Measurements from ENCODE around the gene MED13. TPM values are rescaled to one million over a fixed set of nuclear protein-coding genes. Genes with fewer than 3 reads are reported as not detected.
"Not testable (repeated sequence)": the region's sequence is repeated elsewhere in the genome, so short reads cannot be mapped to it uniquely, and the experiment has no call there.

MED13 gene
- total RNA-seq, 1 experiment from 2014 or later = 31.7 TPM

DNA sequence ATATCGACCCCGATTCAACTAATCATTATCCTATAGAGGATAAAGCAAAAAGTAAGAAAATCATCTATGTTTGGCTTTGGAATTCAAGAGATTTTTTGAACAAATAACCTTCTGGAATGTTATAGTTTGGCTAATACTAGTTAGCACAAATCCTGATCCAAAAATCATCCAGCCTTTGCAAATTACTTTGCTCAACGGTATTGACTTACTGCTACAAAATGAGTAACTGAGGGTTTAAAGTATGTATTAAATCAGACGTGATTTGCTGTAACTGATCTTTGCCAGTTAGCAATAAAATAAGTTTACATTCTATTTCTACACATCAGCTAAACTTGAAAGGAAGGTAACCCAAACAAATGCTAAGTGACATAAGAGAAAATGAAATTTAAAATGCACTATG is 6.5 kb downstream of the MED13 start:
- DNase-seq (ENCODE audit: low read depth) = no peak

DNA sequence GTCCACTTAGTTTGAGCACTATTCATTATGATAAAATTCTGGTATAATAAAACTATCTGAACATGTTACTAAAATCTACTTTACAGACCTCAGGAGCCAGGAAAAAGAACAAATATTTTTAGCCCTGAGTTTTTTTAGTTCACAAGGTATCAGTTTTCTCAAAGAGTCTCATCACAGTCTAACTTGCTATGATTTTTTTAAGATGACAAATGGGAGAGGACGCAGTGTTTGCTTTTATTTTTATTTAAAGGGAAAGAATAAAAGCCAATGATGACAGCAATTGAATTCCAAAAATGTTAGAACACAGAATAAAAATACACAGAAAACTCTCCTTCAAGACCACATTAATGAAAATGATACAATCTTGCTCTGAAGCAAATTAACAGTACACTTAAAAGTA is 7.4 kb downstream of the MED13 start:
- DNase-seq (ENCODE audit: low read depth) = no peak

DNA sequence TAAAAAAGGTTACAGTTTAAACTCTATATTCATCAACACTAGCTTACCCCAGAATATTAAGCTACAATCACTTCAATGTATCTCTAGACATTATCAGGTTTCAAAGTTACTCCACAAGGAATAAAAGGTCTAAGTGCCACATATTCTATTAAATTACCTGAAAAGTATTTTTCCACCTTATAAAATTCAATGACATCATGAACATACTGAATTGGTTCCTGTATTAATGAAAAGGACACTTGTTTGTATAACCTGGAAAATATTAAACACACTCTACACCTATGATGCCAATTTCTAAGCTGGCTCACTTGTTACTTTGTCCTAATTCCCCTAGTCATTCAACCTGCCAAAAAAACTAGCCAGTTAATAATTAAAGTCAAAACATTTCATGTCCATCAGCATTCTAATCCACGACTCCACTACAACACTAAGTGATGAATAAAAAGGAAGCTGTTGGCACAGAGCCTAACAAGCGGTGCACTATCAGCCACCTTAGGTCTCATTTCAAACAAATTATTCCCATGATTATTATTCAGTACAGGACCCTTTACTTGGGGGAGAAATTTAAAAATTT is 12.2 kb downstream of the MED13 start:
- DNase-seq (ENCODE audit: low read depth) = no peak

DNA sequence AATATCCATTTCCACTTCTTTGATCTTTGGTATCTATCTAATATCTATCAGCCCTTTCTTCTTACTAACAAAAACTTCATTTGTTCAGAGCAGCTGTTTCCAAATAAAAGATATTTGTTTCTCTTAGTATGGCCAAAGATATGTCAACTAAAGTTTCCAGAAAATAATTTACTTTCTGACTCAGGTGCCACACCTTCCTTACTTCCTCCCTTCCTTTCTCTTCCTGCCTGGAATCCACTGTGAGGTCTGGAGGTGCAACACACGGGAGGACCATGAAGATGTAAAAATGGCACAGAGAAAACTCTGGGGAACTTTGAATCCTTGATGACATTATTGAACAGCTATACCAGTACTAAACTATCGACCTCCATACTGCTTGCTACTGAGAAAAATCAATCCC is 14.0 kb downstream of the MED13 start:
- no peak for DNase-seq (ENCODE audit: low read depth)

DNA sequence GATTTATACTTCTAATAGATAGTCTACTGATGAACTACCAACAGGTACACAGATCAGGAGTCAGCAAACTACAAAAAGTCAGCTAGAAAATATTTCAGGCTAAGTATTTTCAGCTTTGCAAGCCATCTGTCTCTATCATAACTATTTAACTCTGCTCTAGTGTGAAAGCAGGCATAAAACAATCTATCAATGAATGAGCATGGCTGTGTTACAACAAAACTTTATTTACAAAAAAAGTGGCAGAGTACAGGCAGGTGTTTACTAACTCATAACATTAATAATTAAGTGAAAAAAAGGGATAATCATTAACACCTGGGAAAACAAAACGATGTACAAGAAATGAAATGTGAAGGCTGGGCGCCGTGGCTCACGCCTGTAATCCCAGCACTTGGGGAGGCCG is 15.8 kb downstream of the MED13 start:
- no peak for DNase-seq (ENCODE audit: low read depth)

DNA sequence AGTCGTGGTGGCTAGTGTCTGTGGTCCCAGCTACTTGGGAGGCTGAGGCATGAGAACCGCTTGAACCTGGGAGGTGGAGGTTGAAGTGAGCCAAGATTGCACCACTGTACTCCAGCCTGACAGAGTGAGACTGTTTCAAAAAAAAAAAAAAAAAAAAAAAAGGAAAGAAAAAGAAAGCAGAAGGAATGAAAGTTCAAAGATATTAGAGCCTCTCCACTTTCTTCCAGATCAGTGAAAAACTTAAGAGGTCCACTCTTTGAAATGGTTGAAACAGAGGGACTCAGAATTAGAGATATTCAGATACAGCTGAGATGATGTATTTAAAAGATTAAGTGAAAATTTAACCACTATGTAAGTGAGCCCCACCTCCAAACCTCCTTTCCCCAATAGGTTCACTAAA is 16.8 kb downstream of the MED13 start:
- DNase-seq (ENCODE audit: low read depth) = no peak

DNA sequence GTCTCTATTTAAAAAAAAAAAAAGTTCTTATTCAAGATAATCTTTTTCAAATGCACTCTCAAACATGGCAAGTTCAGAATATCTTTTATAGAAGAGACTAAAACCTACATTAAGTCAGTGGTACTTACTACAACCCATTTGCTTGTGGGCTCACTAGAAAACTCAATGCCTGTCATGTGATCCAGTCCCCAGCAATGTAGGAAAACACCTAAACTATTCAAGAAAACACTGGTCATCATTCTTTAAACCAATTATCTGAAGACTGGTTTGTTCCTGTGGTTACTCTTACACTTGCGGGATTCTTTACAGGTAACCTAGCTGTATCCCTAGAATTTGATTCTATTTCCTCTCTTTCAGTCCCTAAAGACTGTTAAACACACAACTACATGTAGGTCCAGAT is 19.6 kb downstream of the MED13 start:
- DNase-seq (ENCODE audit: low read depth) = no peak

DNA sequence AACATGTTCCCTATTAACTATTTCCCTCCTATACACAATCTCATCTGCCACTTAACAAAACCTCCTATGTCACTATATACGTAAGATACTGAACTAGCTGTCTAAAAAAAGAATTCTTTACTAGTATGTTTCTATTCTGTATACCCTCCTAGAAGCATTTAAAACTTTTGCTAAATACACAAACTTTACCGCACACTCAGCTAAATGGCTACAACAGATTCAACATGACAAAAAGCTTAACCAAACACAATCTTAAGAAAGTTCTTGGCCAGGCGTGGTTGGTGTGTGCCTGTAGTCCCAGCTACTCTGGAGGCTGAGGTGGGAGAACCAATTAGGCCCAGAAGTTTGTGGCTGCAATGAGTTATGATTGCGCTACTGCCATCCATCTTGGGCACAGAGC is 20.0 kb downstream of the MED13 start:
- no peak for DNase-seq (ENCODE audit: low read depth)

DNA sequence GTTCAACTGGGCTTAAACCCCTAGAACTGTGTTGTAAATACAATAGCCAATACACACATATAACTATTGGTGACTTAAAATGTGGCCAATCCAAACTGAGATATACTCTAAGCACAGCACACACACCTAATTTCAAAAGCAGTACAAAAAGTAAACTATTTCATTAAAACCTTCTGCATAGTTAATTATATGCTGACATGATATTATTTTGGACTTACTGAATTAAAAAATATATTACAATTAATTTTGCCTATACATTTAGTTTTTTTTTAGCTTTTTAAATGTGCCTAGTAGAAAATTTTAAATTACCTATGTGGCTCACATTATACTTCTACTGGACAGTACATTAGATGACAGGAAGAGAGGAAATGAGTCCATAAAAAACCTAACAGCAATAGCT is 21.5 kb downstream of the MED13 start:
- no peak for DNase-seq (ENCODE audit: low read depth)

DNA sequence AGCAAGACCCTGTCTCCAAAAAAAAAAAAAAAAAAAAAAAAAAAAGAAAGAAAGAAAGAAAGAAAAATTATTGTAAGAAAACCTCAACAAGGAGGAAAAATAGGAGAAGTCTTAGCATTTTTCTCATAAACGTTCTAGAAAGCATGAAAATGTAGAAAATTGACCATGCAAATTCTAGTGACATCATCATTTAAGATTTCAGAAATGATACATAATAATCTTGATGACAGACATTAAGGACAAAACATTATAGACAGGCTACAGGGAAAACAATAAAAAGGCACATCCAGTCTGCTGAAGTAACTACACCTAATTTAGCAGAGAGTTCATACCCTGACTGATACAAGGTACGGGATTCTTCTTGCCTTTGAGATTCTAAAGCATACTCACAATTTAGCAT is 21.9 kb downstream of the MED13 start:
- DNase-seq (ENCODE audit: low read depth) = no peak

DNA sequence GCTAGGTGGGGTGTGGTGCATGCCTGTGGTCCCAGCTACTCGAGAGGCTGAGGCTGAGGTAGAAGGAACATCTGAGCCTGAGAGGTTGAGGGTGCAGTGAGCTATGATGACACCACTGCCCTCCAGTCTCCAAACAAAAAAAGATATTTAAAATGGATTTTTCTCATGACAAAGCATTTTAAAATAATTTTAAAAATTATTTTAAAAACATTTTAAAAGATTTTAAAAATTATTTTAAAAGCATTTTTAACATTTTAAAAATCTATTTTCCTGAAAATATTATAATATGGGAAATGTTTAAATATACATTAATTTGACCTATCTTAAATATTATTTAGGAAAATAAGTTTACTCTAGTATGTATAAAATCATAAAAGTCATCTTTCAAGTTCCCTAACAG is 26.8 kb downstream of the MED13 start:
- DNase-seq (ENCODE audit: low read depth) = no peak

DNA sequence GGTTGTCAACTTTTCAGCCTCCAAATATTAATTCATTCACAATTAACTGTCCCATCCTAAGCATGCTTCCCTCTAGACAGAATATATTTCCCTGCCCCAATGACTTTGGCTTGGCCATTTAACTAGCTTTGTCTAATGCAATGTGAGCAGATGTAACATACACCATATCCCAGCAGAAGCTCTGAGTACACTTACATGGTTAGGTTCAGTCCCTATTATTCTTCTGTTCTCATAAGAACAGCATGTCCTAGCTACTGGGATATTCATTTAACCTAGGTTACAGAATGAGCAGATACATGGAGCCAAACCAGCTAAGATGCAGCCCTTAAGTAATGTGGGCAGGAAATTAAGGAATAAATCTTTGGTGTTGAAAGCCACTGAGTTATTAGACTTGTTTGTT is 31.8 kb downstream of the MED13 start:
- DNase-seq (ENCODE audit: low read depth) = no peak

DNA sequence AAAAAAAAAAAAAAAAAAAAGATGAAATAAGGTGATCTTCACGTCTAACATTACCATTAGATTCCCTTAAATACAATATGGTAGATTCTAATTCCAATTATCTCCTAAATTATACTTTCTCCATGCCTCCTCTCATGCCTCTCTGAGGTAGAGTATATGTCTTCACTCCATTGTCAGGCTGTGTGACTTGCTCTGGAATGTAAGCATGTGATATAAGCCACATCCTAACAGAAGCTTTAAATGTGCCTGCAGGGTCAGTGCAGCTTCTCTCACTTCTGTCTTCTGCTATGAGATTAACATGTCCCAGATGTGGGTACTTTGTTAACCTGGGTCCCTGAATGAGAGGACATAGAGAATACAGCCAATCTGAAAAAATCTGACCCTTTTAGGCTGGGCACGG is 32.6 kb downstream of the MED13 start:
- no peak for DNase-seq (ENCODE audit: low read depth)

DNA sequence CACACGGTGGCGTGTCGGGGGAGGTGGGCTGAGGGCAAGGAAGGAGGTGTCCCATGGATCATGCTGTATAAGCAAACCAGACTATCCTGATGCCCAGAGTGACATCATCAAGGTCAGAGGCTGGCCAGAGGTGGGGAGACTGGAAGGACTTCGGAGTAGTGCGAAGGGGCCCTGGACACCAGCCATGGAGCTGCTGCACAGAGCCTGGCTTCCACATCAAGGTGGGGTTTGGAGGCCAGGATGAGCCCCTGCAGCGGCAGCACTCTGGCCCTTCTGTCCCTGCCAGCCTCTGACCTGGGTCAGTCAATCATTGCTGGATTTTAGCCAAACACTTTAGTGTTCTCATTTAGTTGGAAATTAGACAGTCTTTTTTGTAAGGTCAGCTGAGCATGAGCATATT is 34.8 kb downstream of the MED13 start:
- no peak for DNase-seq (ENCODE audit: low read depth)

DNA sequence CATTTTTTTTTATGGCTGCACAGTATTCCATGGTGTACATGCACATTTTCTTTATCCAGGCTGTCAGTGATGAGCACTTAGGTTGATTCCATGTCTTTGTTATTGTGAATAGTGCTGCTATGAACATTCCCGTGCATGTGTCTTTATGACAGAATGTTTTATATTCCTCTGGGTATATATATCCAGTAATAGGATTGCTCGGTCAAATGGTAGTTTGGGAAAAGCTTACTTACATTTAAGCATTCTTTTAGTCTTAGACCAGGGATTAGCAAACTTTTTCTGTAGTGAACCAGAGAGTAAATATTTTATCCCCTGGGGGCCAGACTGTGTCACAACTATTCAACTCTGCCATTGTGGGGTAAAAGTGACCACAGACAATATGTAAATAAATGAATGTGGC is 40.2 kb downstream of the MED13 start:
- DNase-seq (ENCODE audit: low read depth) = peak; percentile 5

DNA sequence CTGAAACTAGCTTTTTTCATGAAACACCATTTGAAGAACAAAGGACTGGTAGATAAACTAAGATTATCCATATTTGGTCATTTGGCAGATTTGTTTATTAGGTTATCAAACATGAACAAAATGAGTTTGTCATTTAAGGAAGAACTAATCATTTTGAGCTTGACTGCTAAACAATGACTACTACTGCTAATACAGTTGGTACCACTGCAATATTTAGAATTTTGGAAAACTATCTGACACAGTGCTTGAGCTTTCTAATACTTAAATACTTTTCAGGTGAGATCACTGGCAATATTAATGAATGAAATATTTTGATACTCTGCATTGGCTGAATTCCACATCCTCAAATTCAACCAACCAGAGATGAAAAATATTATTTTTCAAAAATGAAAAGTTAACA is 47.2 kb downstream of the MED13 start:
- peak; percentile 3 for DNase-seq (ENCODE audit: low read depth)

DNA sequence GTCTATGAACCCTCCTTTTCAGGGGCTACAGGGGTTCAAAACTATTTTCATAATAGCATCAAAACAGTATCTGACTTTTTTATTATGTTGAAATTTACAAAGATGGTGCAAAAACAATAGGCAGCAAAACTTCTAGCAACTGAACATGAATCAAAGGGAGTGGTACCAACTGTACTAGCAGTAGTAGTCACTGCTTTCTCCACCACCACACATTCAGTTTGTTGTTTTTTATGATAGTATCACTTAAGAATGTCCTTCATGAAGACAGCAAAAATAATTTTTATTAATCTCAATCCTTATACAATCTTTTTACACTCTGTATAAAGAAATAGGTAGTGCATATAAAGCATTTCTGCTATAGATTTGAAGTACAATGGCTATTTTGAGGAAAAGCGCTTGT is 47.6 kb downstream of the MED13 start:
- DNase-seq (ENCODE audit: low read depth) = peak; percentile 8

DNA sequence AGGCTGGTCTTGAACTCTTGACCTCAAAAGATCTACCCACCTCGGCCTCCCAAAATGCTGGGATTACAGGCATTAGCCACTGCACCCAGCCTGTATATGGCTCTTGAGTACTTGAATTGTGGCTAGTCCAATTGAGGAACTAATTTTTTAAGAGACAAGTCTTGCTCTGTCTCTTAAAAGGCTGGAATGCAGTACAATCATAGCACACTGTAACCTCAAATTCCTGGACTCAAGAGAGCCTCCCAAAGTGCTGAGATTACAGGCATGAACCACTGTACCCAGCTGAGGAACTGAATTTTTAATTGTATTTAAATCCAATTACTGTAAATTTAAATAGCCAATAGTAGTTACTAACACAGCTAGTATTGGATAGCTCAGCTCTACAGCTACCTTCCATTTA is 50.6 kb downstream of the MED13 start:
- no peak for DNase-seq (ENCODE audit: low read depth)

DNA sequence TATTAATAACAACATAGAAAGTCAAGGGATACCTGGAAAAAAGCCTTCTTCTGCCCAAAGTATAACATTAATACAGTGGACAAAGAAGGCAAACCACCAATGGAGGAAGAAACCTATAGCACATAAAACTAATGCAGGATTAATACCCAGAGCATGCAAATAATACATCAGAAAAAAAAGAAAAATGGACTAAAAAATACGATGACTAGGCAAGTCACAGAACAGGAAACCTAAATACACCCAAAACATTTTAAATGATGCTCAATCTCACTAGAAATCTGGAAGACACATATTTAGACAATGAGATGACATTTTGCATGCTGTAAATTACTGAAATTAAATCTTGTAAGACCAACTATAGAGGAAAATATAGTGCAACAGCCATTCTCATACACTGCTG is 55.9 kb downstream of the MED13 start:
- DNase-seq (ENCODE audit: low read depth) = no peak

DNA sequence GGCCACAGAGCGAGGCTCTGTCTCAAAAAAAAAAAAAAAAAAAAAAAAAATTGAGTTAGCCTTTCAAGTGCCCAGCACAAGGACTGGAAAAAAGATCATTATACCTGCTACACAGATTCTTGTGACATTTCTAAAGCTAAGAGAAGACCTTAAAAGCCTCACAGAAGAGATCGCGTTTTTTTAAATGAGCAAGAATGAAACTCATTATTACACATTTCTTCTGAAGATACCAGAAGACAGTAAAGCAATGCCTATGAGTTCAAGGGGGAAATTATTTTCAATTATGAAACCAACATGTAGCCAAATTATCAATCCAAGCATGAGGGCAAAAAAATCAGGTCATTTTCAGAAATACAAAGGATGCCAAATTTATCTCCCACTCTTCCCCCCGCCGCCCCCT is 56.8 kb downstream of the MED13 start:
- DNase-seq (ENCODE audit: low read depth) = no peak

DNA sequence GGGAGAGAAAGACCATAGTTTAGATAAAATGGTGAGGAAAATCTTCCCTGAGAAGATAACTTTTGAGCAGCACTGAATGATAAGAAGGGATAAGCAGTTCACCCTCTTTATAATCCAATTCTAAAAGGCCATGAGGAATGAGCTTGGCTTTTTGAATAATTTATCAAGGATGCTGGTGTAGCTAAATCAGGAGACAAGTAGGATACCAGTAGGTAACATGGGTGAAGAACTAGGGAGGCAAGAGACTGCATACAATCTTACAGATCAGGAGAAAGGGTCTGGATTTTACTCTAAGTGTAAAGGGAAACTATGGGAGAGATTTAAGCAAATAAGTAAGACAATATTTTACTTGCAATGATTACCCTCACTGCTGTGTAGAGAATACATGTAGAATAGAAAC is 60.7 kb downstream of the MED13 start:
- DNase-seq (ENCODE audit: low read depth) = no peak

DNA sequence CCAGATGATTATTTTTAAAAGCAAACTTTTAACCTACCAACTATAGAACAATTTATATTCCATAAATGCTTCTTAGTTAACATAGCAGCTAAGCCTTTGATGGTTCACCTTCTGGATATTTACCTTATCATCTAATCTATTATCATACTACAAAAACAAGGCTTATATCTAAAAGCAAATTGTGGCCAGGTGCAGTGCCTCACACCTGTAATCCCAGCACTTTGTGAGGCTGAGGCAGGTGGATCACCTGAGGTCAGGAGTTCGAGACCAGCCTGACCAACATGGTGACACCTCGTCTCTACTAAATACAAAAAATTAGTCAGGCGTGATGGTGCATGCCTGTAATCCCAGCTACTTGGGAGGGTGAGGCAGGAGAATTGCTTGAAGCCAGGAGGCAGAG is 61.9 kb downstream of the MED13 start:
- DNase-seq (ENCODE audit: low read depth) = not testable (repeated sequence)

DNA sequence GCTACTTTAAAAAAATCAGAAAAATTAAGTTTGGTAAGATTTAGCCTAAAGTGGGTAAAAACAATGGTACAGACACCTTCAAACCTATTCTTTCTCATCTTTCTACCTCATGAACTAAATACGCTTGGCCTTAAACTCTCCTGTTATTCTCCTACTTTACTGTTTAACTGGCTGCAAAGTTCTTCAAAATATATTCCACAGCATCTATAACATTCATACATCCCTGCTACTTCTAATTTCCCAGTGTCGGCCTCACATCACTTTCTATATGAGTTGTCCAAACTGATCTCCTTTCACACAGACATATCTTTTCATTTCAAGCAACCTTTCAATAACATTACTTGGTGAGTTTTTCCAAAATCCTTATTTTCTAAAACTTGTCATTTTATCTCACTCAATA is 64.0 kb downstream of the MED13 start:
- no peak for DNase-seq (ENCODE audit: low read depth)

DNA sequence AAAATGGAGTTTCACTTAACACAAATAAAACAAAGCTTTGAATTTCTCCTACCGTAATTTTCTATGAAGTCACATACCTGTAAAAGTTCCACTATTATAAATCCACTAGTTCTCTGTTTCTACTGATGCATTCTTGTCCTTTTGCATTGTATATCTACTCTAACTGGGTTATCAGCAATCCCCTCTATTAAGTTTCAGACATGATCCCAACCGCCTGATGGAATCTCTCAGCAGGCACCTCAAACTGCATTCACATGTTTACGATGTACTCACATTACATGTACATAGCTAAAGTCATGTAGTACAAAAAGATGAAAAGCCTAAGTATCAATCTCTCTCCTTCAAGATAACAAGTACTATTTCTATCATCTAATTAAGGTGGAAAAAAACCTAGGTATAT is 64.9 kb downstream of the MED13 start:
- no peak for DNase-seq (ENCODE audit: low read depth)

DNA sequence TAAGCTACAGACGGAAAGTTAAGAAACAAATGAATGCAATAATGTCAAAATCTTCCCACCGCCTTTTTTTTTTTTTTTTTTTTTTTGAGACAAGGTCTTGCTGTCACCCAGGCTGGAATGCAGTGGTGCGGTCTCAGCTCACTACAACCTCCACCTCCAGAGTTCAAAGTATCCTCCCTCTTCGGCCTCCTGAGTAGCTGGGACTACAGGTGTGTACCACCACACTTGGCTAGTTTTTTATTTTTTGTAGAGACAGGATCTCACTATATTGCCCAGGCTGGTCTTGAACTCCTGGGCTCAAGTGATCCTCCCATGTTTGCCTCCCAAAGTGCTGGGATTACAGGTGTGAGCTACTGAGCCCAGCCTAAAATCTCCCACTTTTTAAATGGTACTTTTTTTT is 66.5 kb downstream of the MED13 start:
- not testable (repeated sequence) for DNase-seq (ENCODE audit: low read depth)

Data from M059J (cell line).